ENCODE data around the gene SRSF1. TPM values are rescaled to one million over a fixed set of nuclear protein-coding genes. Genes with fewer than 3 reads are reported as not detected.

SRSF1 gene
- total and polyA plus RNA-seq, 7 donors, result 61.2 to 141 (median 98.8) TPM

DNA sequence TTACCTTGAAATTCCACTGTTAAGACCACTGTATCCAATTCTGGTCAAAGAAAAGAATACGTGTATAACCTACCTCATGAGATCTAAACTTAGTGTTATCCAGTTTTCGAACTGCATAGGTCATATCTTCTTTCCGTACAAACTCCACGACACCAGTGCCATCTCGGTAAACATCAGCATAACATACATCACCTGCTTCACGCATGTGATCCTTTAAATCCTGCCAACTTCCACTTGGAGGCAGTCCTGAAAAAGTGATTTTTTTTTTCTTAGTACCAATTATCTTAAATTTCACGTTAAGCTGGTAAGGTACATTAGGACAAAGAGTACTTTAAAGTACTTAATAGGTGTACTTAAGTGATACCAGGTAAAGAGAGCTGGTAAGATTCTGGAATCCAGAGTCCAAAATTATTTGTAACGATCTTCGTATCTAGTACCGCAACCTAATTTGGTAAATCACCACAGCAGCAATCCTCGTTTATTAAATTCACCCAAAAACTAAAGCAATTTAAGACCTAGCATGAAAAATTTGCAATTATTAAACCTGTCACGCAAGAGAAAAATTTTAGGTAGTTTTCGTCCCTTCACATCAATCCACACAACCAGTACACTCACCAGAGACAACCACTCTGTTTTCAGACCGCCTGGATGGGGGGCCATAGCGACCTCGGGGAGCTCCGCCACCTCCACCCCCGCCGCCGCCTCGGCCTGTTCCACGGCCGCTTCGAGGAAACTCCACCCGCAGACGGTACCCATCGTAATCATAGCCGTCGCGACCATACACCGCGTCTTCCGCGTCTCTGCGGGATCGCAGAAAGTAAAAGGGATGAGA, 1.1 kb downstream of the SRSF1 start:
- H3K36me3 ChIP-seq (ENCODE audit: insufficient read depth in 1 of 2, low read depth in 1 of 2), result peaks cover 13 to 53% of the 10 kb centered on the region in 2 donors
- TF ChIP-seq, protein P1, sequence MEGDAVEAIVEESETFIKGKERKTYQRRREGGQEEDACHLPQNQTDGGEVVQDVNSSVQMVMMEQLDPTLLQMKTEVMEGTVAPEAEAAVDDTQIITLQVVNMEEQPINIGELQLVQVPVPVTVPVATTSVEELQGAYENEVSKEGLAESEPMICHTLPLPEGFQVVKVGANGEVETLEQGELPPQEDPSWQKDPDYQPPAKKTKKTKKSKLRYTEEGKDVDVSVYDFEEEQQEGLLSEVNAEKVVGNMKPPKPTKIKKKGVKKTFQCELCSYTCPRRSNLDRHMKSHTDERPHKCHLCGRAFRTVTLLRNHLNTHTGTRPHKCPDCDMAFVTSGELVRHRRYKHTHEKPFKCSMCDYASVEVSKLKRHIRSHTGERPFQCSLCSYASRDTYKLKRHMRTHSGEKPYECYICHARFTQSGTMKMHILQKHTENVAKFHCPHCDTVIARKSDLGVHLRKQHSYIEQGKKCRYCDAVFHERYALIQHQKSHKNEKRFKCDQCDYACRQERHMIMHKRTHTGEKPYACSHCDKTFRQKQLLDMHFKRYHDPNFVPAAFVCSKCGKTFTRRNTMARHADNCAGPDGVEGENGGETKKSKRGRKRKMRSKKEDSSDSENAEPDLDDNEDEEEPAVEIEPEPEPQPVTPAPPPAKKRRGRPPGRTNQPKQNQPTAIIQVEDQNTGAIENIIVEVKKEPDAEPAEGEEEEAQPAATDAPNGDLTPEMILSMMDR (IDR thresholded peaks at IDR 0.05), result no peak
- H3K9me3 ChIP-seq, result no peaks in the 10 kb centered on the region
- intact Hi-C loops (cut with DNase I), result loop anchor here (5.0 kb wide), 3 partner anchors 76 to 111 kb away; partner anchors contain the start of gene DYNLL2 (in 2 of the 2)
- no peaks in the 10 kb centered on the region for H3K27me3 ChIP-seq (ENCODE audit: insufficient read depth in 3 of 3, low read length in 2 of 3)
- DNase-seq (no peak), ATAC-seq (peak in 2 of 4 donors; percentile 2 to 8)
- H3K4me1 ChIP-seq, result peaks cover 56% of the 10 kb centered on the region
- H3K27ac ChIP-seq, result peak overlapping the region; percentile 97
- H3K4me3 ChIP-seq, result peak overlapping the region; percentile 98
- 2 to 4% (median 3%) methylated on average over 36 of the region's 36 CpGs for WGBS, 3 donors

DNA sequence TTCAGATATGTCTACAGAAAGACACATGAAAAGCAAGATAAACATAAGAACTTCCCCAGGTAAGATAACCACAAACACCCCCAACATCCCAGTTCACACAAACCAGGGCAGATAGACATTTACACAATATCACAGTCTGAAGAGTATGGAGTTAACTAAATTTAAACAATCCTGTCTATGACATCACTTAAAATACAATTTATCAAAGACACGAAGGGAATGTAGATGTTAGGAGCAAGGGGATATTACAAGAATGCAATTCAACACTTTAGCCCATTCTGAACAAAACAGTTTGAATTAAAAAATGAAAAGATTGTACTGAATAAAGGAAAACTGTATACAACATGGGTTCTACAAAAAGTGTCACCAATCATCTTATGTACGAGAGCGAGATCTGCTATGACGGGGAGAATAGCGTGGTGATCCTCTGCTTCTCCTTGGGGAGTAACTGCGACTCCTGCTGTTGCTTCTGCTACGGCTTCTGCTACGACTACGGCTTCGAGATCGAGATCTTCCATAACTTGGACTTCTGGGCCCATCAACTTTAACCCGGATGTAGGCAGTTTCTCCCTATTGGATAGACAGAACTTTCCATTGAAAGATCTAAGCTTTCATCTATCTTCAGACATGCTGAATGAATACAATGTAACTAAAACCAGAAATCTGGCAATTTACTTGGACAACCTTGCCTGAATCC, 1.9 kb downstream of the SRSF1 start:
- no peak for DNase-seq
- Histone ChIP-seq H3K27me3 (ENCODE audit: insufficient read depth in 3 of 3, low read length in 2 of 3) (no peaks in the 10 kb centered on the region), H3K4me1 (peaks cover 59% of the 10 kb centered on the region), H3K36me3 (ENCODE audit: insufficient read depth in 1 of 2, low read depth in 1 of 2) (peaks cover 18 to 61% of the 10 kb centered on the region in 2 donors), H3K9me3 (no peaks in the 10 kb centered on the region), H3K4me3 (peak overlapping the region; percentile 98), H3K27ac (peak overlapping the region; percentile 97)
- ATAC-seq, result no peak
- TF ChIP-seq, protein P1 (IDR thresholded peaks at IDR 0.05), result no peak
- intact Hi-C loops (cut with DNase I), result loop anchor here (5.0 kb wide), 3 partner anchors 77 to 112 kb away; partner anchors contain the start of gene DYNLL2 (in 2 of the 2)
- 27 to 36% (median 32%) methylated on average over 12 of the region's 12 CpGs for WGBS, 3 donors

DNA sequence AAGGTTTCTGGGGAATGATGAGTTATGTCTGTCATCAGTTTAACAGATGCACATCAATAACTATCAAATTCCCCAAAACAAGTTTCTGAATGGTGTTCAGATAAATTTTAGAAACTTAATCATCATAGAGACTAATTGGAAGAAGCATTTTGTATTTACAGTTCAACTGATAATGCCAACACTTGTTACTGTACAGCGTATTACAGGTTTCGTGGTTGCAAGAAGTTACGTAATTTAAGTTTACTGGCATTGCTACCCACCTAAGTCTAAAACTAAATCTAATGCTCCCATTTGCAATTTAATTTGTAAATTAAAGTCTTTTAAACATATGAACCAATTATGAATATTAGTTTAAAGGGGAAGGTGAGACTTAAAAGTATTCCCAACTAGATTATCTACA, 3.0 kb downstream of the SRSF1 start:
- peak overlapping the region; percentile 98 for H3K4me3 ChIP-seq
- no peak for DNase-seq
- intact Hi-C loops (cut with DNase I), result no loop called here
- WGBS, 3 donors, result 64 to 93% (median 68%) methylated on average over 3 of the region's 3 CpGs
- peak overlapping the region; percentile 97 for H3K27ac ChIP-seq
- TF ChIP-seq, protein P1 (IDR thresholded peaks at IDR 0.05), result no peak
- no peaks in the 10 kb centered on the region for H3K27me3 ChIP-seq (ENCODE audit: insufficient read depth in 3 of 3, low read length in 2 of 3)
- no peak for ATAC-seq
- H3K9me3 ChIP-seq, result no peaks in the 10 kb centered on the region
- peaks cover 18 to 71% of the 10 kb centered on the region in 2 donors for H3K36me3 ChIP-seq (ENCODE audit: insufficient read depth in 1 of 2, low read depth in 1 of 2)
- peaks cover 68% of the 10 kb centered on the region for H3K4me1 ChIP-seq

DNA sequence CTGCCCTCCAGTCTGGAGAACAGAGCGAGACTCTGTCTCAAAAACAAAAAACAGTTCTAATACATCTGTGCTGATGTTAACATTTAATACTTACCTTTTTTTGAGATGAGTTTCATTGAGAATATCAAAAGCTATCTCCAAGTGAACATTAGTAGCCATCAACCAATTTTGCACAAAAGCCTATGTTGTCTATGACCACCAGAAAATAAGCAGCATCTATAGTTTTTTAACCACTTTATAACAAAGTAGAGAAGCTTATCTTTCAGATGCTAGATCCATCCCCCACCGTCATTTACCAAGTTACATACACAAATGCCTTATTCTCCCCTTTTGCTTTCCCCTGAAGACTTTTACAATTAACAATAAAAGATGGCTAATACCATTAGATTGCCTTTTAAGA, 4.1 kb downstream of the SRSF1 start:
- TF ChIP-seq, protein P1 (IDR thresholded peaks at IDR 0.05), result no peak
- no peak for DNase-seq
- Histone ChIP-seq H3K36me3 (ENCODE audit: insufficient read depth in 1 of 2, low read depth in 1 of 2) (peaks cover 22 to 81% of the 10 kb centered on the region in 2 donors), H3K4me1 (peaks cover 65% of the 10 kb centered on the region), H3K4me3 (peak overlapping the region; percentile 98), H3K27me3 (ENCODE audit: insufficient read depth in 3 of 3, low read length in 2 of 3) (no peaks in the 10 kb centered on the region), H3K27ac (no peak overlapping the region), H3K9me3 (no peaks in the 10 kb centered on the region)
- intact Hi-C loops (cut with DNase I), result no loop called here
- WGBS, 3 donors, result 93 to 94% (median 93%) methylated on average over 2 of the region's 2 CpGs
- ATAC-seq, result no peak
